Activated CD8-positive, alpha-beta memory T cell treated with anti-CD3 and anti-CD28 coated beads for 24 hours (primary cell): ENCODE data around the gene IQSEC3.

Source experiments
- DNase-seq: peaks from one replicate; pipeline ENCODE4 v3.0.0-alpha.2; 2020

The IQSEC3 gene

GRCh38 chr12:144650-145284 is 78.2 kb downstream of the IQSEC3 start:
- no peak for DNase-seq

- no peak for DNase-seq
These were observed 78.9 kb downstream of the IQSEC3 start for GRCh38 chr12:145369-145960.

- DNase-seq = no peak
These were observed 80.7 kb downstream of the IQSEC3 start for GRCh38 chr12:147242-147641.

- no peak for DNase-seq
These were observed 82.3 kb downstream of the IQSEC3 start for GRCh38 chr12:148676-149416.

GRCh38 chr12:151579-151978 is 85.0 kb downstream of the IQSEC3 start:
- DNase-seq = no peak

GRCh38 chr12:152440-152839 is 85.9 kb downstream of the IQSEC3 start:
- no peak for DNase-seq

- peak; percentile 79 for DNase-seq
These were observed 86.6 kb downstream of the IQSEC3 start for GRCh38 chr12:153080-153746.

- no peak for DNase-seq
These were observed 87.5 kb downstream of the IQSEC3 start for GRCh38 chr12:154058-154457.

- no peak for DNase-seq
These were observed 88.4 kb downstream of the IQSEC3 start for GRCh38 chr12:155006-155405.

- no peak for DNase-seq
These were observed 89.1 kb downstream of the IQSEC3 start for GRCh38 chr12:155646-156045.

- DNase-seq = no peak
These were observed 90.4 kb downstream of the IQSEC3 start for GRCh38 chr12:156945-157344.

- DNase-seq = no peak
These were observed 91.1 kb downstream of the IQSEC3 start for GRCh38 chr12:157644-158043.

GRCh38 chr12:159156-159782 is 92.7 kb downstream of the IQSEC3 start:
- no peak for DNase-seq

- no peak for DNase-seq
These were observed 94.3 kb downstream of the IQSEC3 start for GRCh38 chr12:160858-161257.

- DNase-seq = no peak
These were observed 95.3 kb downstream of the IQSEC3 start for GRCh38 chr12:161823-162222.

- no peak for DNase-seq
These were observed 96.1 kb downstream of the IQSEC3 start for GRCh38 chr12:162467-163307.

- no peak for DNase-seq
These were observed 96.9 kb downstream of the IQSEC3 start for GRCh38 chr12:163406-163986.

- no peak for DNase-seq
These were observed 97.6 kb downstream of the IQSEC3 start for GRCh38 chr12:164207-164606.

GRCh38 chr12:165862-166368 is 99.3 kb downstream of the IQSEC3 start:
- no peak for DNase-seq

GRCh38 chr12:166425-167075 is 100.0 kb downstream of the IQSEC3 start:
- no peak for DNase-seq

- DNase-seq = no peak
These were observed 101.5 kb downstream of the IQSEC3 start for GRCh38 chr12:167959-168600.
